Fibroblast of skin of right quadriceps (primary cell): ENCODE measurements around the gene RPRD2.

Experiments used
- DNase-seq: peaks from one replicate; pipeline ENCODE4 v3.0.0-alpha.2; 2013

The RPRD2 gene

DNA sequence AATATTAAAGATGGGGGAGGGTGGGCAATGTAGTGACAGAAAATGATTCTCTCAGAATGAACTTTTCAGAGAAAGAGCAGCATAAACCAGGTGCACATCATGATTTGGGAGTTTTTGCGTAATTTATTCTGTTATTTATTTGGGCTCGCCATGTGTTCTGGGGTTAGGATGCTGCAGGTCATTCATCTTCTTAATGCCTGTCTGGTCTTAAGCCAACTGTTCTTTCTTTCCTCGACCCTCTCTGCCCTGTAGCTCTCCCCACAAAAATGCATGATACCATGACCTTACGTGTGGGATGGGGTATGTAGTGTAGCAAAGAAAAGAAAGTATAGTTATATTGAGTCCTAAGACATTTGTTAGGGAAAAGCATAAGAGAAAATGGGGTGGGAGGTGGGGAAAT, 110.9 kb downstream of the RPRD2 start:
- DNase-seq = no peak

DNA sequence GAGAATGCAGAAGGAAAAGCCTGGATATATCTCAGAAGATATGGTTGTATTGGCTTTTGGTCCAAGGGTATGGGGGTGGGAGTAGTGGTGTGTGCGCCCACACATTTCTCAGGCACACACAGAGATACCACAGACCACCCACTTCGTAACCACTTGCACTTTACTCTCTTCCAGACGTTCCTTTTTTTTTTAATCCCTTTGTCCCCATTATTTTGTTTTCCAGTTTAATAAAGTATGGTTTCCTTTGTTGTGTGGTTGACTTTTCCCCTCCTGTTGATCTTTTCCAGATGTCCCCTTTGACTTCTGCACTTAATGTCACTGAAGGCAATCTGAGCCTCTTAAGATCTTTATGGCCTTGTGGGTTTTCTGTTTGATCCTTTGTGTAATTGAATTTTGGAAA, 112.8 kb downstream of the RPRD2 start:
- DNase-seq = no peak

DNA sequence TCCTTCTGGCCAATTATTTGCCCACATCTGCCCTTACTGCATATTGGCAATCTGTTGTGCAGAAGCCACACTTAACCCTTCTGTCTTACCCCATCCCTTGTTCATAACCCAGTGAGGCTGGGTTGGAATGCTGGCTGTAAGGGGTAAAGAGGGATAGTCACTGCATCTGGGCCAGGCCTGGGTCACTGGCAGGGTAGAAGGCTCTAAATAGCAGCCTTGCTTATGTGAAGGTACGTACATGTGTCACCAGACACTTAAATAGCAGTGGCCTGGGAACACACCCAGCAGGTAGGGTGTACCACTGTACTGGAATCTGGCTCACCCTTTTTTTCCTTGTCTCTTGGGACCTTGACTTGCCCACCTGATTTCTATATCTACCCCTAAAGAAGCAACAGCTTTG, 113.4 kb downstream of the RPRD2 start:
- no peak for DNase-seq

DNA sequence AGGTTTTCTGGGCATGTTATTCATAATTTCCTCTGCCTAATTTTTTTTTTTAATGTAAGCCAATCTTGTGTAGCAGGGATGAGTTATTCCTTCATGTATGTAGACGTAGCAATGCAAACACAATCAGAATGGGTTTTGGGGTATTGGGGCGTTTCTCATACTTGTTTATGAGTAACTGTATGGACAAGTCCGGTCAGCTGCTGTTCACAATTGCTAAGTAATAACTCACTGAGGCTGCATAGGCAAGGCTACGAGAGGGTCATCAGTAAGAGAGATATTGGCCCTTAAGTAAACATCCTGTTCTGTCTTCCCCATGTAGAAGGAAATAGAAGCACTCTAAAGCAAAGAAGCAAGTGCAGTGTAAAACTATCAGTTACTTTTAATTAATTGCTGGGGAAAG, 113.8 kb downstream of the RPRD2 start:
- DNase-seq = peak; percentile 6

DNA sequence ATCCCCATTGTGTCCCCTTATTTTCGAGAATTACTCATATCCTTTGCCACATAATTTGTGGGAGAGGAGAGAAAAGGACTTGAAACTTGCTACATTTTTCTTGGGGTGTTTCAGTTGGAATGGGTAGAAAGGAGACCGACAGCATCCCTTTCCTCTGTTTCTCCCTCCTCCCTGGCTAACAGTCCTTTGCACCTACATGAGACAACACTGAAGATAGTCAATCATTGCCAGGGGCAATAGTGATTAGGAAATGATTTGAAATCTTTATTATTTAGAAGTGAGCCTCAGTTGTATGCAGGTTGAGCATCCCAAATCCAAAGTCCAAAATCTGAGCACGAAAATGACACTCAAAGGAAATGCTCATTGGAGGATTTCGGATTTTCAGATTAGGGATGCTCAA, 115.4 kb downstream of the RPRD2 start:
- no peak for DNase-seq

DNA sequence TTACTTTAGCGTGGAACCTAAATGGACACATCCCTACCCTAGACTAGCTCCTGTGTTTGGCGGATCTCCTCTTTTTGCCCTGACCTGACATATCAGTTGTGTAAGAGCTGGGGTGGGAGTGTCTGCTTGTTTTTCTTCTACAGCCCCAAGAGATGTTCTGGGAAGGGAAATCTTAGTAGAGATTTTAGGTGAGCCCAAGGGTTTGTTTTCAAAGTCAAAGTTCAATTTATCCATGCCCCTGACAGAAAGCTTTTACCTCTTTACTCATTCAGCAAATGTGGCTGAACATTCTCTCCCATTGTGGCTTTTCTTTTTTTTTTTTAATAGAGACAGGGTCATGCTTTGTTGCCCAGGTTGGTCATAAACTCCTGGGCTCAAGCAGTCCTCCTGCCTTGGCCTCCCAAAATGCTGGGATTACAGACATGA, 116.0 kb downstream of the RPRD2 start:
- no peak for DNase-seq

DNA sequence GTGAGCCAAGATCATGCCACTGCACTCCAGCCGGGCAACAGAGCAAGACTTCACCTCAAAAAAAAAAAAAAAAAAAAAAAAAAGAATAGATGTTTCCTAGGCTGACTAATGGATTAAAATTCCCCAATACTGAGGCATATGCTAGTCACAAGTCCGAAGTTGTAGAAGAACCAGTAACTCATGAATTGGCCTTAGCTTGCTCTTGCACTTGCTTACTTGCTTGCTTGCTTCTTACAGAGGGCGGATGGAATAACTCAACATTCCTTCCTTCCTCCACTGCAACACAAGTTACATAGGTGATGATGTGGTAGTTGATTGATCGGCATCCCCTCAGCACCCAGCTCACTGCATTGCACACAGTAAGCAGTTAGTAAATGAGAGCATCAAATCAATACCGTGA, 120.5 kb downstream of the RPRD2 start:
- DNase-seq = peak; percentile 31

DNA sequence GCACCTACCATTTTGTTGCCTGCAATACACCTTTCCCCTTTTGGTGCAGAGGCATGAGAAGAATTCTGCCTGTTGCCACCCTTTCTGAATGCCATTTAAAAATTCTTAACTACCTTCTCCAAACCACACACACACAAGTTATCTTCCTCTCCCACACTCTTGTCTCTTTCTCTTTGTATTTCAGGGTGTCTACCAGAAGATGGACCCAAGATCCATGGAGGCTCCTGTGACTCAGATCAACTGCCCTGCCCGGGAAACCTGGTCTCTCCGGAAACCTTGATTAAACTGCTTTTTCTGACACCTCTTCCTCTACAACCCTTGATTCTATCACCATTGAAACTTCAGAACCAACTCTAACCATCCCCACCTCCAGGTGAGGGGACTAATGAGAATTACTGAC, 120.9 kb downstream of the RPRD2 start:
- DNase-seq = peak; percentile 34

DNA sequence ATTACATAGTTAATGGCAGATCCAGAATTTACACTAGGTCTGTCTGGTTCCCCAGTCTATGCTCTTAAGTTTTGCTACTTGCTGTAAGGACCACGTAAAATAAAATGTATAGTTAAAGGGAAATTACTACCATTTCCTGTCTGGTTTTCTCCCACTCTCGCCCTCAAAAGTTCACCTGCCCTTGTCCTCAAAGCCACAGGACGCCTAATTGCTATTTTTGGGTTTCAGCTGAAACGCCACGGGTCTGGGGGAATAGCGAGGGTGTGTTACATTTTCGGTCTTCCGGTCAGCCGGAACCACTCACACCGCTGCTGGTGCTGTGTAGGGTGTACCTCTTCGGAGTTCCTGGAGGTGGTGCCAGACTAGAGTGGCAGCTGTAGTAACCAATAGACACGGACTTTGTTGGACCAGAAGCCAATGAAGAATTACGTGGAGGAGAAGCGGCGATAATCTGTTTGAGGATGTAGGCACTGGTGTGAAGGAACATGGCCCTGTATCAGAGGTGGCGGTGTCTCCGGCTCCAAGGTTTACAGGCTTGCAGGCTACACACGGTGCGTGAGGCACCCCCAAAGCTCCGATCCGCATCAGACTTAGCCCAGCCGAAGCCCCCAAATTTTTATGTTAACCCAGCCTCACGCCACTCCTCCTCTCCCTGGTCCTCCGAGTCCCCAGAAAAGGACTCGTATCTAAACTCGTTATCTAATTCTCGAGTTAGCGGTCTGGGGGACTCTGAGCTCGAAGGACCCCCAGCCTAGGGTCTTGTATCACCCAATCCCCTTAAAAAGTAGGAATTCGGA, 123.2 kb downstream of the RPRD2 start, which contains the start of gene TARS2:
TSS of gene TARS2 (plus strand) at position 454 of the 797 bp plus-strand sequence. CDS start at position 486, 32 bp downstream.
- peak; percentile 99 for DNase-seq

DNA sequence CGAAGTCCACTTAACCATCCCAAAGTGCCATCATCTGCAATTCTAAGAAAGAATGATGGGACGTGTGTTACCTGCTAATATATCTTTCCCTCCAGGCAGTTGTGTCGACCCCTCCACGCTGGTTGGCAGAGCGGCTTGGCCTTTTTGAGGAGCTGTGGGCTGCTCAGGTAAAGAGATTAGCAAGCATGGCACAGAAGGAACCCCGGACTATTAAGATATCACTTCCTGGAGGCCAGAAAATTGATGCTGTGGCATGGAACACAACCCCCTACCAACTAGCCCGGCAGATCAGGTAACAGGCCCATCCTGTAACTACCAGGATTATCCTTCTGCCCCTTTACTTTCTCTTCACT, 123.8 kb downstream of the RPRD2 start:
- DNase-seq = no peak

DNA sequence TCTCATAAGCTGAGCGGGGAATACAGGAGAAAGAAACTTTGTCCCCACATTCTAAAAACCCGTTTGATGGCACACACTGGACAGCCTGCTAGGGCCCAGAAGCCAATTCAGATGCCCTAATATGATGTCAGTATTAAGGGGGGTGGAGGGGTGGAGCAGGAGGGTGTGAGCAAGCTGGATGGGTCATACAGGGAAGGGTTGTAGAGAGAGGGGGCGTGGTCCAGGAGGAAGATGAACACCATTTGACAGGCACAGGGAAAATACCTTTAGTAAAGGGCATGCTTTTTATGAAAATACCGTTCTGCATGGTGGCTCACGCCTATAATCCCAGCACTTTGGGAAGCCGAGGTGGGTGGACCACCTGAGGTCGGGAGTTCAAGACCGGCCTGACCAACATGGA, 129.2 kb downstream of the RPRD2 start:
- DNase-seq = no peak

DNA sequence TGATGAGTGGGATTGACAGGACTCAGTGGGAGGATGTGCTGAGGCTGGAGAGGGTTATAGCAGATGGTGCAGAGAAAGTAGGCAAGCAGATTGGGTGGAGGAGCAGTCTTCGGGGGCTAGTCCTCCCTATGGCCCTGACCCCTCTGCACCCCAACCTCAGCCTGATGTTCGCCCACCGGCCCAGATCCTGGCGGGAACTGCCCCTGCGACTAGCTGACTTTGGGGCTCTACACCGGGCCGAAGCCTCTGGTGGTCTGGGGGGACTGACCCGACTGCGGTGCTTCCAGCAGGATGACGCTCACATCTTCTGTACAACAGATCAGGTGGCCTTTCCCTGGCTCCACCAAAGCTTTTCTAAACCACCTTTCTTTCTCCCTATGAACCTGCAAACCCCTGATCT, 134.4 kb downstream of the RPRD2 start:
- DNase-seq = no peak

DNA sequence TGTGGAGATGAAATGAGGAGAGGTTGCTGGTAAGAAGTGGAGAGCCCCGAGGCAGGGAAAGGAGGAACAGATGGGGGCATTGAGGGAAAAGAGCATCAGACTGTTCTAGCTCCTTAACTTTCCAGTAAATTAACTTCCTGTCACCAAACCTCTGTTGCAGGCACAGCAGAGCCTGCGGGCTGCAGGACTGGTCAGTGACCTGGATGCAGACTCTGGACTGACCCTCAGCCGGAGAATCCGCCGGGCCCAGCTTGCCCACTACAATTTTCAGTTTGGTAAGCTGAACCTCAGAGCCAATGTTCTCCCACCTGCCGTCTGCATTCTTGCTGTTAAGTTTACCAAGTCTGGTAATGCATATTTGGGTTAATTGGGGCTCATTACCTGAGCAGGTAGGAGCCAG, 141.5 kb downstream of the RPRD2 start:
- DNase-seq = no peak

DNA sequence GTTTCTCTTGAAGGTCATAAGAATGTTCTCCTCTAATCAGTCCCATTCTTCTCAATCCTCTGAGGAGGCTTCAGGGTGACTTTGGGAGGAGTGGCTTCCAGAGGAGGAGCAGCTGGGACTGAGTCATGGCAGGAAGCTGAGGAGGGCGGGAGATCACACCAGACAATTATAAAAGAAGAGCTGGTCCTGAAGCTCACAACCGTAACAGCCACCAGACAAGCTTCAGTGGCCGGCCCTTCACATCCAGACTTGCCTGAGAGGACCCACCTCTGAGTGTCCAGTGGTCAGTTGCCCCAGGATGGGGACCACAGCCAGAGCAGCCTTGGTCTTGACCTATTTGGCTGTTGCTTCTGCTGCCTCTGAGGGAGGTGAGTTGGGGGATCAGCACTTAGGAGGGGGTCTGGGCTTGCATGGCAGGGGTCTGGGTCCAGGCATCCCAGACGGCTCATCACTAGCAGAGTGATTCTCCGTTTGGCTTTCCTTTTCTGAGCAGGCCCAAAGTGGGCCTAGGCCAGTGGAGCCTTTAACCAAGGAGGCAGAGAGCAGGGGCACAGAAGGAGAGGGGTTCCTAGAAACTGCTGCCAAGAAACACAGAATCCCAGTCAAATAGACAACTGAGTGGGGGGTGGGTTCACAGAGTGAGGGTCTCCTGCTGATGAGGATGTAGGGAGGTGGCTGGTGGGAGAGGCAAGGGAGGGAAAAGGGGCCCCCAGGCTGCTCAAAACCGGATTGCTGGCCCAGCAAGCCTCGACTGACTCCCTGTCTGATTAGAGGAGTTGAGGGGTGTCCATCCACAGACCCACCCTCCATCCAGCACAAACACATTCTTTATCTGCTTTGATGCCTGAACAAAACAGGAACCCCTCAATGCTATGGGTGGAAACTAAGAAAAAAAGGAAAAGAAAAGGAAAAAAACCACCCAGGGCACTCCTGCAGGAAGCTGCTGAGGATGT, 144.2 kb downstream of the RPRD2 start, which contains the start of gene ECM1:
TSS of gene ECM1 (plus strand) at position 198 of the 953 bp plus-strand sequence. CDS start at position 299, 101 bp downstream.
- peak; percentile 77 for DNase-seq

DNA sequence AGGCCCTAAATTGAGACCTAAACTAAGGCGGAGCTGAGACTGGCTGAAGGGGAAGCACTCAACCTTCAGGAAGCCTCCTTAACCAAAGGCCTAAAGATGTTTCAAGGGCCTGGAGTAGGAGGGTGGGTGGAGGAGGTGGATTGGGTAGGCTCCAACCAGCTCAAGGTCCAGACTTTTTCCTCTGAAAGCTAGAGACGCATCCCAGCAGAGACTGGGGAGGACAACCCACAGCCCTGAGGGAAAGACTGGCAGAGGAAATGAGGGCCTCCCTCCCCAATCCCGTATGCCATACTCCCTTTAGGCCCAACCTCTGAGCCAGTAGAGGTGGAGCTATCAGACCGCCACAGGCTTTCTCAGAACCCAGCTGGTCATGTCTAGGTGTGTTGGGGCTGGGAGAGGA, 145.0 kb downstream of the RPRD2 start:
- DNase-seq = no peak

DNA sequence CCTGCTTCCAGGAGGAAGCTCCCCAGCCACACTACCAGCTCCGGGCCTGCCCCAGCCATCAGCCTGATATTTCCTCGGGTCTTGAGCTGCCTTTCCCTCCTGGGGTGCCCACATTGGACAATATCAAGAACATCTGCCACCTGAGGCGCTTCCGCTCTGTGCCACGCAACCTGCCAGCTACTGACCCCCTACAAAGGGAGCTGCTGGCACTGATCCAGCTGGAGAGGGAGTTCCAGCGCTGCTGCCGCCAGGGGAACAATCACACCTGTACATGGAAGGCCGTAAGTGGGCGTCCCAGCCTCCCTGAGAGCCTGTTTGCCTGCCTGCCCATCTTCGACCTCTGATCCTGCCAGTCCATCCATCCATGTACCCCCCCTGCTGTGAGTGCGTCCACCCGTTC, 147.6 kb downstream of the RPRD2 start:
- DNase-seq = no peak

DNA sequence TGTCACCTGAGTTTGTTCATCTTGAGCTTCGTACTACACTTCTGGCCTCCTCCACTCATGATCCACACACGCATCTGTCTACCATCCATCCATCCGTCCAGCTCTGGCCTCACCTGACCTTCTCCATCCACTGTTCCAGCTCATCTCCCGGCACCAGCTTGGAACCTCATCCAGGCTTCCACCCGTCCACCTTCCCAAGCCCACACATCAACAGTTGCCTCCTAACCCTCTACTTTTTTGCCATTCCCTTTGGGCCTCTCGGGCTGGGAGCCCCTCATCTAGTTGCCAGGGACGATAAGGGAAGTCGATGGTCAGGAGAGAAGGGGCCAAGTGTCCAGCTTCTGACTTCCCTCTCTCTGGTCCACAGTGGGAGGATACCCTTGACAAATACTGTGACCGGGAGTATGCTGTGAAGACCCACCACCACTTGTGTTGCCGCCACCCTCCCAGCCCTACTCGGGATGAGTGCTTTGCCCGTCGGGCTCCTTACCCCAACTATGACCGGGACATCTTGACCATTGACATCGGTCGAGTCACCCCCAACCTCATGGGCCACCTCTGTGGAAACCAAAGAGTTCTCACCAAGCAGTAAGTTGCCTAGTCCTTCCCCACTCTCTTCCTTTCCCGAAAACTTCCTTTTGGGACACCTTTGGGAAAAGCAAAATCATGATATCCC, 148.2 kb downstream of the RPRD2 start:
- DNase-seq = no peak

DNA sequence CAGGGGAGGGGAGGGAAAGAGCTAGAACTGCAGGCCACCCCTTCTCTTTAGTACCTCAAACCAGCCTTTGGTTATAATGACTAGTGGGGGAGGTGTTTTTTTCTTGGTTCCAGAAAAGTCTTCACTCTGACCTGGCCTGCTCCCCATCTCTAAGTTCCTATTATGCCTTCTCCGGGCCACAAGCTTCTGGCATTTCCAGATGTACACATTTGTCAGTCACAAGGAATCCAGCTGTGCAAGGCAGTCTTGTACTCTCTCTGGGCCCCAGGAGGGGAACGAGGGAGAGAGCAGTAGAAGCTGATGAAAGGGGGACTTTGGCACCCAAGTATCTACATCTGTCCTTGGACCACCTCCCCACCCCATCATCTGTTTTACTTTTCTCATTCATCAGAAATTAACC, 148.9 kb downstream of the RPRD2 start:
- DNase-seq = no peak

DNA sequence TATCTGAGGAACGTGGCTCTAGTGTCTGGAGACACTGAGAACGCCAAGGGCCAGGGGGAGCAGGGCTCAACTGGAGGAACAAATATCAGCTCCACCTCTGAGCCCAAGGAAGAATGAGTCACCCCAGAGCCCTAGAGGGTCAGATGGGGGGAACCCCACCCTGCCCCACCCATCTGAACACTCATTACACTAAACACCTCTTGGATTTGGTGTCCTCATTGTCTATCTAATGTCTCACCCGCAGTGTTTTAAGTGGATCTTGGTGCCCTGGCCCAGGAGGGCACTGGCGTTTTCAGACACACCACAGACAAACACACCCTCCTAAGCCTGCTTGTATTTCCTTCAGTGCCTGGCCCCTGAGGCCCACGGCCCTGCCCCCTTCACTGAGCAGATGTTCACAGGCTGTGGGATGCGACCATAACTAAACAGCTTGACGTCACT, 149.4 kb downstream of the RPRD2 start:
- no peak for DNase-seq

DNA sequence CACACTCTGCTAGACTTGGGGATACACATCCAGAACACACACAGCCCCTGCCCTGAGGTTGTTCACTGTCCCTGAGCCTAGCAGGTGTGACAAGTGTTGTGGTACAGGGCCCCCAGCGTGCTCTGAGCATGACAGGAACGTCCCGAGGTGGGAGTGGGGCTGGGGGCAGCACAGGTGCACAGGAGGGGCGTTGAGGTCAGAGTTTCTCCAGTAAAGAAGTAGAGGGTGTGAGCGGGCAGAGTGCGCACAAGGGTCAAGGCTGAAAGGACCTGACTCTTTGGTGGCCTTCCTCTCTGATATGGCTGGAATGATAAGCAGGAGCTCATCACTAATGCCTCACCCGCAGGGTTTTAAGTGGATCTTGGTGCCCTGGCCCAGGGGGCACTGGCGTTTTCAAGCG, 150.3 kb downstream of the RPRD2 start:
- no peak for DNase-seq

DNA sequence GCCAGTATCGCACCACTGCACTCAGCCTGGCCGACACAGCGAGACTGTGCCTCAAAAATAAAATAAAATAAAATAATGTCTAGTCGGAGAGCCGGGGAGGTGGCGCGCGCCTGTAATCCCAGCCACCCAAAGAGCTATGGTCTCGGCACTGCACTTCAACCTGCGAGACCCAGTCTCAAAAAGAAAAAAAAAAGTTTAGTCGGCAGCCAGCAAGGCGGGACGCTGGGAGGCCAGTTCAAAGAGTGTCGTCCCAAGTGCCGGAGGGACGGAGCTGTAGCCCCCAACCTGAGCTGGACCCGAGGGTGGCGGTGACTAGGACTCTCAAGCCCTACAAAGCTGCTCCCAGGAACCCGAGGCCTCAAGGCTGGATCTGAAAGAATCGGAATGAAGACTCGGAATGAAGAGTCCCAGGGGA, 151.0 kb downstream of the RPRD2 start:
- DNase-seq = no peak

DNA sequence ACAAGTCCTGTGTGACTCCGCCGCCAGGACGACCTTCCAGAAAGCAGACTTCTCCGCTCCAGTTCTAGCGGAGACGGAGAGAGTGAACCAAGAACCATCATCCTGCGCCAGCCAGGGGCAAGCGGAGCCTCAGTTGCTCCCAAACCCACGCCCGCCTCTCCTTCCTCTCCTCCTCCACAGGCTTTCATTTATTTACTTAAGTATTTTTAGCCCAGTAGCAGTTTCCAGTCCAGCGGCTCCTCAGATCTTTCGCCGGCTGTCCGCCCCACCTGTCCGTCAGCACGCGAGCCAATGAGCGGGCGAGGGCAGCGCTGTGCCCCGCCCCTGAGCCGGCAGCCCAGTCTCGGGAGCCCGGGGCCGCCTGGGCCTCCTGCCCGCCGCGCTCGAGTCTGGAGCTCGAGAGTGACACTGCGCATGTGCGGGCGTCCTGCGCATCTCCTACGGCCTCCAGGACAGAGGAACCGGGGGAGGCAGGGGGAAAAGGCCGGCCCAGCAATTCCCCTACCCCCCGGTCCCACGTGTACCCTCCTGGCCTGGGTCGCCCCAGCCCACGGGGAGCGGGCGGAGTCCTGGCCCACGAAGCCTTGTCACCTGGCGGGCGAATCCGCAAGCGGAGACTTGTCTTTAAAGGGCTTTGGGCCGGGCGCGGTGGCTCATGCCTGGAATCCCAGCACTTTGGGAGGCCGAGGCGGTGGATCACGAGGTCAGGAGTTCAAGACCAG, 151.5 kb downstream of the RPRD2 start, which contains the start of gene FALEC:
TSS of gene FALEC (plus strand) at position 425 of the 722 bp plus-strand sequence.
- DNase-seq = peak; percentile 96
